SH-SY5Y (cell line): ENCODE results near the gene NFATC2.

Experiments
- GATA2 ChIP-seq: IDR thresholded peaks from 2 replicates; pipeline ENCODE4 v1.6.1; 2011; ENCODE audit warnings: mild to moderate bottlenecking, low read depth, low read length
- GATA3 ChIP-seq: IDR thresholded peaks from 2 replicates; pipeline ENCODE4 v1.6.1; 2011; ENCODE audit warnings: low read depth, mild to moderate bottlenecking, low read length, moderate library complexity

- no peak for TF ChIP-seq GATA2
- TF ChIP-seq GATA3: no peak
Observed at GRCh38 chr20:51503376-51503775, 39.1 kb downstream of the NFATC2 start.
